ENCODE results near the gene LAG3.

The LAG3 gene

DNA sequence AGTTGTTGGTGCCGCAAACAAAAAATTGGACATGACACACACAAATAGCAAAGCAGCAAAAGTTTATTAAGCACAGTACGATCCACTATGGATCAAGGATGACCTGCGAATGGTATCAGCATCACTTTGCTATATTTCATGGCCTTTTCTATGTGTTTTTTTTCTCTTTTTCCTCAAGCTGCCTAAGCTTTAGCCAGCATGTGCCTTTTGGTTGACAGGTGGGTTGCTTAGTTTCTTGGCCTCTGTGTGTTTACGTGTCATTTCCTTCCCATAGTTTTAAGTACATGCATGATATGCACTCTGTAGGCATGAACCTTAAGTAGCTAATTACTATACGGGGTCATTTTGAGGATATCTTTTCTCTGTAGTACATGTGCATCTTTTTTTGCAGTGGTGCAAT, 26.8 kb downstream of the LAG3 start:
- Histone ChIP-seq H3K4me1 (ENCODE audit: control insufficient read depth in 1 of 2, insufficient read depth in 2 of 2, low read length in 2 of 2) (no peaks in the 10 kb centered on the region), H3K4me3 (ENCODE audit: low read depth in 1 of 2, low read length in 2 of 2) (no peak overlapping the region), H3K27ac (ENCODE audit: low read length) (no peak overlapping the region), H3K9me3 (ENCODE audit: control insufficient read depth in 1 of 2, low read length in 2 of 2) (no peaks in the 10 kb centered on the region), H3K27me3 (ENCODE audit: low read depth, low read length) (no peaks in the 10 kb centered on the region), H3K36me3 (ENCODE audit: control insufficient read depth in 1 of 2, insufficient read depth in 2 of 2, low read length in 2 of 2) (no peaks in the 10 kb centered on the region)

- H3K36me3 ChIP-seq (ENCODE audit: control insufficient read depth in 1 of 2, insufficient read depth in 2 of 2, low read length in 2 of 2) = no peaks in the 10 kb centered on the region
- H3K4me3 ChIP-seq (ENCODE audit: low read depth in 1 of 2, low read length in 2 of 2) = no peak overlapping the region
- H3K27ac ChIP-seq (ENCODE audit: low read length) = no peak overlapping the region
- no peaks in the 10 kb centered on the region for H3K4me1 ChIP-seq (ENCODE audit: control insufficient read depth in 1 of 2, insufficient read depth in 2 of 2, low read length in 2 of 2)
- H3K27me3 ChIP-seq (ENCODE audit: low read depth, low read length) = no peaks in the 10 kb centered on the region
- no peaks in the 10 kb centered on the region for H3K9me3 ChIP-seq (ENCODE audit: control insufficient read depth in 1 of 2, low read length in 2 of 2)
Measured at GRCh38 chr12:6807170-6807569, 34.9 kb downstream of the LAG3 start.

DNA sequence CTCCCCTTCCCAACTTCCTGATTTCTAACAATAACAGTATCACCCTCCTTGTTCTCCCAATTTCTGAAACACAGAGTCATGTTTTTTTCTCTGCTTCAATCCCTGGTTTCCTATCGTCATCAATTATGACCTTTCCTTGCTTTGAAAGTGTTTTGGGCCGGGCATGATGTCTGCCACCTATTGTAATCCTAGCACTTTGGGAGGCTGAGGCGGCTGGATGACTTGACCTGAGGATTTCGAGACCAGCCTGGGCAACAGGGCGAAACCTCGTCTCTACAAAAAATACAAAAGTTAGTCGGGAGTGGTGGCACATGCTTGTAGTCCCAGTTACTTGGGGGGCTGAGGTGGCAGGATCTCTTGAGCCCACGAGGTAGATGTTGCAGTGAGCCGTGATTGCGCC, 36.7 kb downstream of the LAG3 start:
- H3K4me3 ChIP-seq (ENCODE audit: low read depth in 1 of 2, low read length in 2 of 2) = no peak overlapping the region
- H3K9me3 ChIP-seq (ENCODE audit: control insufficient read depth in 1 of 2, low read length in 2 of 2) = no peaks in the 10 kb centered on the region
- H3K27ac ChIP-seq (ENCODE audit: low read length) = no peak overlapping the region
- no peaks in the 10 kb centered on the region for H3K36me3 ChIP-seq (ENCODE audit: control insufficient read depth in 1 of 2, insufficient read depth in 2 of 2, low read length in 2 of 2)
- no peaks in the 10 kb centered on the region for H3K27me3 ChIP-seq (ENCODE audit: low read depth, low read length)
- H3K4me1 ChIP-seq (ENCODE audit: control insufficient read depth in 1 of 2, insufficient read depth in 2 of 2, low read length in 2 of 2) = no peaks in the 10 kb centered on the region

- H3K27ac ChIP-seq (ENCODE audit: low read length) = no peak overlapping the region
- H3K9me3 ChIP-seq (ENCODE audit: control insufficient read depth in 1 of 2, low read length in 2 of 2) = no peaks in the 10 kb centered on the region
- no peaks in the 10 kb centered on the region for H3K27me3 ChIP-seq (ENCODE audit: low read depth, low read length)
- H3K36me3 ChIP-seq (ENCODE audit: control insufficient read depth in 1 of 2, insufficient read depth in 2 of 2, low read length in 2 of 2) = no peaks in the 10 kb centered on the region
- H3K4me3 ChIP-seq (ENCODE audit: low read depth in 1 of 2, low read length in 2 of 2) = no peak overlapping the region
- no peaks in the 10 kb centered on the region for H3K4me1 ChIP-seq (ENCODE audit: control insufficient read depth in 1 of 2, insufficient read depth in 2 of 2, low read length in 2 of 2)
Measured at GRCh38 chr12:6810758-6811157, 38.4 kb downstream of the LAG3 start.

DNA sequence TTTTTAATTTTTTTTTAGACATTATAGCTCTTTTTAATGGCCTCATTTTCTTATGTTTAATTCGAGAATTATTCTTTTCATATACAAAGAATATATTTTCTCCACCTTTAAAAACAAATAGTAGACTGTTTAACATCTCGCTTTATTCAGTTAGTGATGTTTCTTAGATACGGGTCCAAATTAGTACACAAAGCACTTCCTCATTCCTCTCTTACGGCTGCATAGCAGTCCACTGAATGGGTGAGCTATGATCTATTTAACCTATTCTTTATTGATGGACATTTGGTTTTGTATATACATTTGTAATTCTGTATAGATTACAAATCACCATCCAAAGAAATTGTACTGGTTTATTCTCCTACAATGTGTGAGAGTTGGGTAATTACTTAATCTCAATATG, 41.0 kb downstream of the LAG3 start:
- H3K36me3 ChIP-seq (ENCODE audit: control insufficient read depth in 1 of 2, insufficient read depth in 2 of 2, low read length in 2 of 2) = no peaks in the 10 kb centered on the region
- H3K4me1 ChIP-seq (ENCODE audit: control insufficient read depth in 1 of 2, insufficient read depth in 2 of 2, low read length in 2 of 2) = no peaks in the 10 kb centered on the region
- no peak overlapping the region for H3K27ac ChIP-seq (ENCODE audit: low read length)
- H3K4me3 ChIP-seq (ENCODE audit: low read depth in 1 of 2, low read length in 2 of 2) = no peak overlapping the region
- no peaks in the 10 kb centered on the region for H3K9me3 ChIP-seq (ENCODE audit: control insufficient read depth in 1 of 2, low read length in 2 of 2)
- H3K27me3 ChIP-seq (ENCODE audit: low read depth, low read length) = no peaks in the 10 kb centered on the region

DNA sequence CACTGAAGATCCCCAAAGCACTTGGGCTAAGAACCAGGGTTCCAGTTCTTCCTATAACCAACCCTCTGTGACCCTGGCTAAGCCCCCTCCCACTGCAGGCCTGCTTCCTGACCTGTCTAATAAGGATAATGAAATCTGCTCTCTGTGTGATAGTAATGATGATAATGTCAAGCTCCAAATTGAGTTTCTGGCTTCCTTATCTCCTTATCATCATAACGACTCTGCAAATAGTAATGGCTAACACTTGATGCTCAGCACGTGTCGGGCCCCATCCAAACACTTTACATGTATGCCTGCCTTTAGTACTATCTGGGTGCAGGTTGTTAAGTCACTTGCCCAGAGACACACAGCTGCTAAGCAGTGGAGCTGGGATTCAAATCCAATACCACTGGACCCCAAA, 44.3 kb downstream of the LAG3 start:
- H3K4me3 ChIP-seq (ENCODE audit: low read depth in 1 of 2, low read length in 2 of 2) = no peak overlapping the region
- no peaks in the 10 kb centered on the region for H3K36me3 ChIP-seq (ENCODE audit: control insufficient read depth in 1 of 2, insufficient read depth in 2 of 2, low read length in 2 of 2)
- H3K9me3 ChIP-seq (ENCODE audit: control insufficient read depth in 1 of 2, low read length in 2 of 2) = no peaks in the 10 kb centered on the region
- no peaks in the 10 kb centered on the region for H3K27me3 ChIP-seq (ENCODE audit: low read depth, low read length)
- H3K27ac ChIP-seq (ENCODE audit: low read length) = no peak overlapping the region
- peaks cover 0 to 9% of the 10 kb centered on the region in 2 donors for H3K4me1 ChIP-seq (ENCODE audit: control insufficient read depth in 1 of 2, insufficient read depth in 2 of 2, low read length in 2 of 2)

- peaks cover 0 to 13% of the 10 kb centered on the region in 2 donors for H3K4me1 ChIP-seq (ENCODE audit: control insufficient read depth in 1 of 2, insufficient read depth in 2 of 2, low read length in 2 of 2)
- H3K36me3 ChIP-seq (ENCODE audit: control insufficient read depth in 1 of 2, insufficient read depth in 2 of 2, low read length in 2 of 2) = no peaks in the 10 kb centered on the region
- H3K27ac ChIP-seq (ENCODE audit: low read length) = no peak overlapping the region
- peaks cover under 1% of the 10 kb centered on the region for H3K27me3 ChIP-seq (ENCODE audit: low read depth, low read length)
- no peaks in the 10 kb centered on the region for H3K9me3 ChIP-seq (ENCODE audit: control insufficient read depth in 1 of 2, low read length in 2 of 2)
- H3K4me3 ChIP-seq (ENCODE audit: low read depth in 1 of 2, low read length in 2 of 2) = no peak overlapping the region
Measured at GRCh38 chr12:6817098-6817497, 44.8 kb downstream of the LAG3 start.

DNA sequence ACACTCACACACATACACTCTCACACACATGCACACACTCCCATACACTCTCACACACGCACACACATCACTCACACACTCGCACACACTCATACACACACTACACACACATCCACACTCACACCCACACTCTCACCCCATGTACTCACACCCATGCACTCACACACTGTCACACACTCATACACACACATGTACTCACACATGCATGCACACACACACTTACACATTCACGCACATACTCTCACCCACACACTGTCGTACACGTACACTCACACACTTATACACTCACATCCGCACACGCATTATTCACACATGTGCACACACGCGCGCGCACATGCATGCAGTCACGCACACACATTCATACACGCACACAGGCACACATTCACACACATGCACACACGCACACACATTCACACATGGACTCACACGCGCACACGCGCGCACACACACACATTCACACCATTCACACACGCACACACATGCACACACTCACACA, 45.4 kb downstream of the LAG3 start:
- H3K9me3 ChIP-seq (ENCODE audit: control insufficient read depth in 1 of 2, low read length in 2 of 2) = no peaks in the 10 kb centered on the region
- no peak overlapping the region for H3K27ac ChIP-seq (ENCODE audit: low read length)
- H3K4me3 ChIP-seq (ENCODE audit: low read depth in 1 of 2, low read length in 2 of 2) = no peak overlapping the region
- H3K27me3 ChIP-seq (ENCODE audit: low read depth, low read length) = peaks cover 5% of the 10 kb centered on the region
- H3K36me3 ChIP-seq (ENCODE audit: control insufficient read depth in 1 of 2, insufficient read depth in 2 of 2, low read length in 2 of 2) = no peaks in the 10 kb centered on the region
- peaks cover 0 to 19% of the 10 kb centered on the region in 2 donors for H3K4me1 ChIP-seq (ENCODE audit: control insufficient read depth in 1 of 2, insufficient read depth in 2 of 2, low read length in 2 of 2)

GRCh38 chr12:6818222-6818621, 45.9 kb downstream of the LAG3 start:
- Histone ChIP-seq H3K4me3 (ENCODE audit: low read depth in 1 of 2, low read length in 2 of 2) (no peak overlapping the region), H3K4me1 (ENCODE audit: control insufficient read depth in 1 of 2, insufficient read depth in 2 of 2, low read length in 2 of 2) (peaks cover 0 to 23% of the 10 kb centered on the region in 2 donors), H3K36me3 (ENCODE audit: control insufficient read depth in 1 of 2, insufficient read depth in 2 of 2, low read length in 2 of 2) (no peaks in the 10 kb centered on the region), H3K9me3 (ENCODE audit: control insufficient read depth in 1 of 2, low read length in 2 of 2) (no peaks in the 10 kb centered on the region), H3K27ac (ENCODE audit: low read length) (no peak overlapping the region), H3K27me3 (ENCODE audit: low read depth, low read length) (peaks cover 5% of the 10 kb centered on the region)

- Histone ChIP-seq H3K4me3 (ENCODE audit: low read depth in 1 of 2, low read length in 2 of 2) (no peak overlapping the region), H3K27ac (ENCODE audit: low read length) (no peak overlapping the region)
Measured at GRCh38 chr12:6818645-6819044, 46.3 kb downstream of the LAG3 start.

GRCh38 chr12:6819106-6820030, 47.0 kb downstream of the LAG3 start:
- H3K4me1 ChIP-seq (ENCODE audit: control insufficient read depth in 1 of 2, insufficient read depth in 2 of 2, low read length in 2 of 2) = peaks cover 0 to 23% of the 10 kb centered on the region in 2 donors
- peaks cover 5% of the 10 kb centered on the region for H3K27me3 ChIP-seq (ENCODE audit: low read depth, low read length)
- H3K36me3 ChIP-seq (ENCODE audit: control insufficient read depth in 1 of 2, insufficient read depth in 2 of 2, low read length in 2 of 2) = no peaks in the 10 kb centered on the region
- H3K9me3 ChIP-seq (ENCODE audit: control insufficient read depth in 1 of 2, low read length in 2 of 2) = no peaks in the 10 kb centered on the region
- no peak overlapping the region for H3K27ac ChIP-seq (ENCODE audit: low read length)
- H3K4me3 ChIP-seq (ENCODE audit: low read depth in 1 of 2, low read length in 2 of 2) = no peak overlapping the region

More at GRCh38 chr12:6818645-6819044, 46.3 kb downstream of the LAG3 start:
- Histone ChIP-seq H3K36me3 (ENCODE audit: control insufficient read depth in 1 of 2, insufficient read depth in 2 of 2, low read length in 2 of 2) (no peaks in the 10 kb centered on the region), H3K27me3 (ENCODE audit: low read depth, low read length) (peaks cover 5% of the 10 kb centered on the region), H3K9me3 (ENCODE audit: control insufficient read depth in 1 of 2, low read length in 2 of 2) (no peaks in the 10 kb centered on the region), H3K4me1 (ENCODE audit: control insufficient read depth in 1 of 2, insufficient read depth in 2 of 2, low read length in 2 of 2) (peaks cover 0 to 23% of the 10 kb centered on the region in 2 donors)

Measured in muscle layer of duodenum (tissue), 2 donors.